Measurements from ENCODE around the gene C19orf38. TPM values are rescaled to one million over a fixed set of nuclear protein-coding genes. Genes with fewer than 3 reads are reported as not detected.

Gene C19orf38
- total and polyA plus RNA-seq, 2 donors (not counting 3 experiments of a cell fraction or from before 2014, with no cell fraction given) = not detected

DNA sequence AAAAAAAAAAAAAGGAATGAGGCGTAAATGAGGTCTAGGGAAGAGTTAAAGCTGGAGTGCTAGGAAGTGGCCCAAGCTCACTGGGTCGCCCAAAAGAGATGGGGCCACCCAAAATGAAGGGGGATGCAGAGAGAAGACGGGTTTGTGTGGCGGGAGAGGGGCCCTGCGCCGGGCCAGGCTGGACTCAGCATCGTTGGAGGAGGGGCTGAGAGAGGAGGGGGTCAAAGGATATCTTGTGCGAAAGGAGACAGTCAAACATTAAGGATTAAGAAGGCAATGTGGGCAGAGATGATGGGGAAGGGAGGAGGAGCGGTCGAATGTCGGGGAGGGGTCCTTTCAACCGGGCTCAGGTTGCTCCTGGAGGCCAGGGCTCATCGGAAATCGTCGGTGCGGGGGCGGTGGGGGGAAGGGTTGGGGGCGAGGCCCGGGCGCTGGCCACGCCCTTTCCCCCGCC, 22.3 kb downstream of the C19orf38 start:
- dilution Hi-C loops (cut with MboI; ENCODE audit: extremely low pct_ligation_motif_present, low sequenced_read_pairs) (no loop called here), intact Hi-C loops (cut with micrococcal nuclease) (loop anchor here (5.0 kb wide), 1 partner anchor 57 kb away; the partner anchor contains the start of genes TIMM29 and YIPF2)
- BruUV-seq (replicated peaks) = TSS peak; percentile 31
- Histone ChIP-seq H3K9me1 (replicated peaks; ENCODE audit: control insufficient read depth, extremely low read depth, insufficient read depth, low read length) (no peaks in the 10 kb centered on the region), H3K4me3 (replicated peaks in 1 of 3; ENCODE audit: insufficient read depth in 1 of 3, low read depth in 1 of 3, low read length in 3 of 3) (peak overlapping the region; percentile 59 to 81 (median 60)), H3K9ac (replicated peaks; ENCODE audit: extremely low read depth, insufficient read depth, low read length) (peak overlapping the region; percentile 86), H4K20me1 (replicated peaks; ENCODE audit: control insufficient read depth, extremely low read depth, insufficient read depth, low read length) (no peaks in the 10 kb centered on the region), H3K4me1 (ENCODE audit: control insufficient read depth, extremely low read depth, insufficient read depth, low read length) (peaks cover 12% of the 10 kb centered on the region), H3K36me3 (ENCODE audit: control insufficient read depth in 2 of 2, extremely low read depth in 1 of 2, insufficient read depth in 2 of 2, low read length in 2 of 2) (no peaks in the 10 kb centered on the region), H2AFZ (ENCODE audit: low read depth, low read length) (peak overlapping the region; percentile 100), H3K9me3 (replicated peaks; ENCODE audit: control insufficient read depth, insufficient read depth, low read length) (no peaks in the 10 kb centered on the region), H3K27ac (ENCODE audit: insufficient read depth, low read depth, low read length) (peak overlapping the region; percentile 52), H3K79me2 (ENCODE audit: control insufficient read depth, insufficient read depth, low read length) (peaks cover 33% of the 10 kb centered on the region), H3K4me2 (ENCODE audit: insufficient read depth, low read length) (peak overlapping the region; percentile 96), H3K27me3 (ENCODE audit: control insufficient read depth in 2 of 2, insufficient read depth in 2 of 2, low read length in 2 of 2) (no peaks in the 10 kb centered on the region)
- POLR2A ChIA-PET = no interaction called here
- TF ChIP-seq, protein P1, sequence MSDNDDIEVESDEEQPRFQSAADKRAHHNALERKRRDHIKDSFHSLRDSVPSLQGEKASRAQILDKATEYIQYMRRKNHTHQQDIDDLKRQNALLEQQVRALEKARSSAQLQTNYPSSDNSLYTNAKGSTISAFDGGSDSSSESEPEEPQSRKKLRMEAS (IDR thresholded peaks at IDR 0.05; ENCODE audit: insufficient read depth, insufficient read length) = no peak
- peak; percentile 37 for TF ChIP-seq POLR2A (IDR thresholded peaks at IDR 0.05; ENCODE audit: low read depth, low read length)
- CTCF ChIA-PET = interaction anchor here (0.5 to 2.4 kb wide), 48 partner anchors 10 to 467 kb away, joined by 3 to 36 read pairs (median 4); partner anchors contain the start of genes CDC37, DNM2, S1PR5 and SLC44A2
- FAIRE-seq = no peak
- DNase-seq (ENCODE audit: low read depth, low spot score) = no peak

DNA sequence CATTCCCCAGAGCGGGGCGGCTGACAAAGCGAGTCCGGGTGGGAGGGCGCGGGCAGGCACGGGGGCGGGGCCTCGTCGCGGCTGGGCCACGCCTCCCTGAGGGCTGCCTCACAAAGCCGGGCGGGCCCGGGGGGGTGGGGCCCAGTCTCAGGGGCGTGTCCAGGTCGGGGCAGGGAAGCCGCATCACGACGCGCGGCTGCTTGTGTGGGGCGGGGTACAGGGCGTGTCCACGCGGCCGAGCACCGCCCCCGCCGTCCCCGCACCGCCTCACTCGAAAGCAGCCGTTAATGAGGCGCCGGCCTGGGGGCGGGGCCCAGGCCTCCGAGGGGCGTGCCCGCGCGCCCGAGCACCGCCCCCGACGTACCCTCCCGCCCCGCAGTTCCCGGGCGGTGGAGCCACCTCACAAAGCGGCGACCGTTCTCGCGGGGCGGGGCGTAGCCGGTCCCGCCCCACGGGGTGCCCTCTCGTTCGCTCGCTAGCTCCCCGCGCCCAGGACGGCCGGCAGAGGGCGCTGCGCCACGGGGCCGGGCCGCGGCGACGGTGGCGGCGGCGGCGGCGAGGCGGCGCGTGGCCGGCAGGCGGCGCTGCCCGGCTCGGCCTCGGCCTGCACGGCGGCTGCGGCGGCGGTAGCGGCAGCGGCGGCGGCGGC, 22.9 kb downstream of the C19orf38 start, which contains the start of gene CARM1:
Gene CARM1, plus strand, starts transcription at position 599 of the 649 bp plus-strand sequence. CDS start 150 bp downstream, outside the sequence.
- peaks cover 38% of the 10 kb centered on the region for H3K79me2 ChIP-seq (ENCODE audit: control insufficient read depth, insufficient read depth, low read length)
- peak; percentile 97 for FAIRE-seq
- dilution Hi-C loops (cut with MboI; ENCODE audit: extremely low pct_ligation_motif_present, low sequenced_read_pairs) = no loop called here
- H3K27ac ChIP-seq (ENCODE audit: insufficient read depth, low read depth, low read length) = peak within 1 kb of the TSS; percentile 52
- no peaks in the 10 kb centered on the region for H3K9me3 ChIP-seq (replicated peaks; ENCODE audit: control insufficient read depth, insufficient read depth, low read length)
- BruUV-seq (replicated peaks) = no TSS peak
- TF ChIP-seq, protein P2, sequence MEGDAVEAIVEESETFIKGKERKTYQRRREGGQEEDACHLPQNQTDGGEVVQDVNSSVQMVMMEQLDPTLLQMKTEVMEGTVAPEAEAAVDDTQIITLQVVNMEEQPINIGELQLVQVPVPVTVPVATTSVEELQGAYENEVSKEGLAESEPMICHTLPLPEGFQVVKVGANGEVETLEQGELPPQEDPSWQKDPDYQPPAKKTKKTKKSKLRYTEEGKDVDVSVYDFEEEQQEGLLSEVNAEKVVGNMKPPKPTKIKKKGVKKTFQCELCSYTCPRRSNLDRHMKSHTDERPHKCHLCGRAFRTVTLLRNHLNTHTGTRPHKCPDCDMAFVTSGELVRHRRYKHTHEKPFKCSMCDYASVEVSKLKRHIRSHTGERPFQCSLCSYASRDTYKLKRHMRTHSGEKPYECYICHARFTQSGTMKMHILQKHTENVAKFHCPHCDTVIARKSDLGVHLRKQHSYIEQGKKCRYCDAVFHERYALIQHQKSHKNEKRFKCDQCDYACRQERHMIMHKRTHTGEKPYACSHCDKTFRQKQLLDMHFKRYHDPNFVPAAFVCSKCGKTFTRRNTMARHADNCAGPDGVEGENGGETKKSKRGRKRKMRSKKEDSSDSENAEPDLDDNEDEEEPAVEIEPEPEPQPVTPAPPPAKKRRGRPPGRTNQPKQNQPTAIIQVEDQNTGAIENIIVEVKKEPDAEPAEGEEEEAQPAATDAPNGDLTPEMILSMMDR (IDR thresholded peaks at IDR 0.05; ENCODE audit: extremely low read depth in 1 of 2, insufficient read depth in 1 of 2, low read depth in 1 of 2, low read length in 2 of 2) = peak; percentile 65 to 66
- TF ChIP-seq EZH2 (IDR thresholded peaks at IDR 0.05; ENCODE audit: borderline replicate concordance, low read depth, low read length, severe bottlenecking) (no peak), POLR2AphosphoS5 (IDR thresholded peaks at IDR 0.05; ENCODE audit: insufficient read depth, low read depth, low read length) (peak; percentile 66)
- ChIA-PET POLR2A (no interaction called here), CTCF (interaction anchor here (0.5 to 2.4 kb wide), 48 partner anchors 10 to 467 kb away, joined by 3 to 36 read pairs (median 4); partner anchors contain the start of genes CDC37, DNM2, S1PR5 and SLC44A2)
- H3K9ac ChIP-seq (replicated peaks; ENCODE audit: extremely low read depth, insufficient read depth, low read length) = peak within 1 kb of the TSS; percentile 86
- DNase-seq (ENCODE audit: low read depth, low spot score) = peak; percentile 99
- no peaks in the 10 kb centered on the region for H4K20me1 ChIP-seq (replicated peaks; ENCODE audit: control insufficient read depth, extremely low read depth, insufficient read depth, low read length)
- peak within 1 kb of the TSS; percentile 100 for H2AFZ ChIP-seq (ENCODE audit: low read depth, low read length)
- peaks cover 12% of the 10 kb centered on the region for H3K4me1 ChIP-seq (ENCODE audit: control insufficient read depth, extremely low read depth, insufficient read depth, low read length)
- peak within 1 kb of the TSS; percentile 96 for H3K4me2 ChIP-seq (ENCODE audit: insufficient read depth, low read length)
- no peaks in the 10 kb centered on the region for H3K36me3 ChIP-seq (ENCODE audit: control insufficient read depth in 2 of 2, extremely low read depth in 1 of 2, insufficient read depth in 2 of 2, low read length in 2 of 2)
- H3K4me3 ChIP-seq (replicated peaks in 1 of 3; ENCODE audit: insufficient read depth in 1 of 3, low read depth in 1 of 3, low read length in 3 of 3) = peak within 1 kb of the TSS; percentile 81 to 100 (median 99)
- no peaks in the 10 kb centered on the region for H3K9me1 ChIP-seq (replicated peaks; ENCODE audit: control insufficient read depth, extremely low read depth, insufficient read depth, low read length)
- H3K27me3 ChIP-seq (ENCODE audit: control insufficient read depth in 2 of 2, insufficient read depth in 2 of 2, low read length in 2 of 2) = no peaks in the 10 kb centered on the region
- intact Hi-C loops (cut with micrococcal nuclease) = loop anchor here (1.0 to 5.0 kb wide), 2 partner anchors 35 to 56 kb away; partner anchors contain the start of genes TIMM29, TMED1 and YIPF2

Measured in endothelial cell of umbilical vein (primary cell).